Measurements from ENCODE around the gene CIDEA.

CIDEA gene

GRCh38 chr18:12324991-12325725, 71.0 kb downstream of the CIDEA start:
- DNase-seq = no peak

DNA sequence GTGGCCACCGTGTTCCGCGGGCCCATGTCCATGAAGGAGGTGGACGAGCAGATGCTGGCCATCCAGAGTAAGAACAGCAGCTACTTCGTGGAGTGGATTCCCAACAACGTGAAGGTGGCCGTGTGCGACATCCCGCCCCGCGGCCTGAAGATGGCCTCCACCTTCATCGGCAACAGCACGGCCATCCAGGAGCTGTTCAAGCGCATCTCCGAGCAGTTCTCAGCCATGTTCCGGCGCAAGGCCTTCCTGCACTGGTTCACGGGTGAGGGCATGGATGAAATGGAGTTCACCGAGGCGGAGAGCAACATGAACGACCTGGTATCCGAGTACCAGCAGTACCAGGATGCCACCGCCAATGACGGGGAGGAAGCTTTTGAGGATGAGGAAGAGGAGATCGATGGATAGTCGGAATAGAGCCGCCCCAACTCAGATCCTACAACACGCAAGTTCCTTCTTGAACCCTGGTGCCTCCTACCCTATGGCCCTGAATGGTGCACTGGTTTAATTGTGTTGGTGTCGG, 71.6 kb downstream of the CIDEA start:
- no peak for DNase-seq

GRCh38 chr18:12326711-12327460, 72.7 kb downstream of the CIDEA start:
- no peak for DNase-seq

All from OCI-M1 (cell line).